ENCODE results near the gene MCCC1. TPM values are rescaled to one million over a fixed set of nuclear protein-coding genes. Genes with fewer than 3 reads are reported as not detected.

Gene MCCC1
- total RNA-seq, 2 donors from 2014 or later = 34.7 to 34.8 TPM

DNA sequence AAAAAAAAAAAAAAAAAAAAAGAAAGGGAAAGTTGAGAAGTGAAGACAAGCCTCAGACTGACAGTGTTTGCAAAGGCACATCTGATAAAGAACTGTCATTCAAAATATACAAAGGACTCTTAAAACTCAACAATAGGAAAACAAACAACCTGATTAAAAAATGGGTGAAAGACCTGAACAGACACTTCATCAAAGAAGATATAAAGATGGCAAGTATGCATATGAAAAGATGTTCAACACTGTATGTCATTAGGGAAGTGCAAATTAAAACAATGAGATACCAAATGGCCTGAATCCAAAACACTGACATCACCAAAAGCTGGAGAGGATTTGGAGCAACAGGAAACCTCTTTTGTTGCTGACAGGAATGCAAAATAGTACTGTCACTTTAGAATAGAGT, 48.6 kb downstream of the MCCC1 start:
- Histone ChIP-seq H3K27me3 (ENCODE audit: control insufficient read depth, insufficient read depth, low read length, poor library complexity, severe bottlenecking) (no peaks in the 10 kb centered on the region), H3K36me3 (ENCODE audit: control insufficient read depth, insufficient read depth, low read length) (peaks cover 50% of the 10 kb centered on the region), H3K27ac (ENCODE audit: low read depth, low read length) (no peak overlapping the region), H3K9ac (ENCODE audit: extremely low read depth, low read length, poor library complexity, severe bottlenecking) (no peak overlapping the region), H3K4me3 (ENCODE audit: low read length) (no peak overlapping the region), H3K9me3 (ENCODE audit: control insufficient read depth, low read length) (peaks cover 22% of the 10 kb centered on the region), H3K4me1 (ENCODE audit: control insufficient read depth, insufficient read depth, low read length) (no peaks in the 10 kb centered on the region)
- H3K4me3 Mint-ChIP-seq = no peak overlapping the region
- DNase-seq = no peak
- TF ChIP-seq, protein P1, sequence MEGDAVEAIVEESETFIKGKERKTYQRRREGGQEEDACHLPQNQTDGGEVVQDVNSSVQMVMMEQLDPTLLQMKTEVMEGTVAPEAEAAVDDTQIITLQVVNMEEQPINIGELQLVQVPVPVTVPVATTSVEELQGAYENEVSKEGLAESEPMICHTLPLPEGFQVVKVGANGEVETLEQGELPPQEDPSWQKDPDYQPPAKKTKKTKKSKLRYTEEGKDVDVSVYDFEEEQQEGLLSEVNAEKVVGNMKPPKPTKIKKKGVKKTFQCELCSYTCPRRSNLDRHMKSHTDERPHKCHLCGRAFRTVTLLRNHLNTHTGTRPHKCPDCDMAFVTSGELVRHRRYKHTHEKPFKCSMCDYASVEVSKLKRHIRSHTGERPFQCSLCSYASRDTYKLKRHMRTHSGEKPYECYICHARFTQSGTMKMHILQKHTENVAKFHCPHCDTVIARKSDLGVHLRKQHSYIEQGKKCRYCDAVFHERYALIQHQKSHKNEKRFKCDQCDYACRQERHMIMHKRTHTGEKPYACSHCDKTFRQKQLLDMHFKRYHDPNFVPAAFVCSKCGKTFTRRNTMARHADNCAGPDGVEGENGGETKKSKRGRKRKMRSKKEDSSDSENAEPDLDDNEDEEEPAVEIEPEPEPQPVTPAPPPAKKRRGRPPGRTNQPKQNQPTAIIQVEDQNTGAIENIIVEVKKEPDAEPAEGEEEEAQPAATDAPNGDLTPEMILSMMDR (conservative IDR thresholded peaks at IDR 0.05) = no peak
- H3K4me1 Mint-ChIP-seq = no peaks in the 10 kb centered on the region
- H3K27me3 Mint-ChIP-seq (ENCODE audit: insufficient read depth) = no peaks in the 10 kb centered on the region
- peaks cover 18% of the 10 kb centered on the region for H3K9me3 Mint-ChIP-seq
- H3K27ac Mint-ChIP-seq = no peak overlapping the region
- peaks cover 55% of the 10 kb centered on the region for H3K36me3 Mint-ChIP-seq (ENCODE audit: low read depth)

DNA sequence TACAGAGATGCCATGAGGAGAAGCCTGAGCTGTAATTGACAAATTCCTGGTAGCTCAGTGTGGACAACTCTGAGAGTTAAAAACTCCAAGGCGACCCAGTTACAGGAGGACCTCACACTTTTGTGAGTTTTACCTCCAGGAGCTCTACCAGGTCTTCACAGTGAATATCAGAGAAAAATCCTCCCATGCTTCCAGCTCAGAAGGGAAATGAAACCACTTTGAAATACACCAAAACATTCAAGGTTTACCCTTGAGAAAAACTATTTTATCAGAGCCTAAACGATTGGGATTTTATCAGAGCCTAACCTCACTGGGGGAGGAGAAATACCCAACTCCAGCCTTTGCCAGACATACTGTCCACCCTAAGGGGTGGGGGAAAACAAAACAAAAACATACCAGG, 52.4 kb downstream of the MCCC1 start:
- H3K4me1 ChIP-seq (ENCODE audit: control insufficient read depth, insufficient read depth, low read length) = no peaks in the 10 kb centered on the region
- H3K4me3 ChIP-seq (ENCODE audit: low read length) = no peak overlapping the region
- Mint-ChIP-seq H3K36me3 (ENCODE audit: low read depth) (peaks cover 56% of the 10 kb centered on the region), H3K4me1 (no peaks in the 10 kb centered on the region), H3K27me3 (ENCODE audit: insufficient read depth) (no peaks in the 10 kb centered on the region), H3K4me3 (no peak overlapping the region), H3K9me3 (peaks cover 16% of the 10 kb centered on the region), H3K27ac (no peak overlapping the region)
- no peak overlapping the region for H3K9ac ChIP-seq (ENCODE audit: extremely low read depth, low read length, poor library complexity, severe bottlenecking)
- peaks cover 17% of the 10 kb centered on the region for H3K9me3 ChIP-seq (ENCODE audit: control insufficient read depth, low read length)
- TF ChIP-seq, protein P1 (conservative IDR thresholded peaks at IDR 0.05) = no peak
- H3K27ac ChIP-seq (ENCODE audit: low read depth, low read length) = no peak overlapping the region
- 80 to 94% methylated on average over 1 to 2 of the region's 2 CpGs for WGBS, 2 experiments (ENCODE audit: insufficient coverage in 1 of 2, insufficient read length in 1 of 2)
- DNase-seq = no peak
- peaks cover 55% of the 10 kb centered on the region for H3K36me3 ChIP-seq (ENCODE audit: control insufficient read depth, insufficient read depth, low read length)
- no peaks in the 10 kb centered on the region for H3K27me3 ChIP-seq (ENCODE audit: control insufficient read depth, insufficient read depth, low read length, poor library complexity, severe bottlenecking)

DNA sequence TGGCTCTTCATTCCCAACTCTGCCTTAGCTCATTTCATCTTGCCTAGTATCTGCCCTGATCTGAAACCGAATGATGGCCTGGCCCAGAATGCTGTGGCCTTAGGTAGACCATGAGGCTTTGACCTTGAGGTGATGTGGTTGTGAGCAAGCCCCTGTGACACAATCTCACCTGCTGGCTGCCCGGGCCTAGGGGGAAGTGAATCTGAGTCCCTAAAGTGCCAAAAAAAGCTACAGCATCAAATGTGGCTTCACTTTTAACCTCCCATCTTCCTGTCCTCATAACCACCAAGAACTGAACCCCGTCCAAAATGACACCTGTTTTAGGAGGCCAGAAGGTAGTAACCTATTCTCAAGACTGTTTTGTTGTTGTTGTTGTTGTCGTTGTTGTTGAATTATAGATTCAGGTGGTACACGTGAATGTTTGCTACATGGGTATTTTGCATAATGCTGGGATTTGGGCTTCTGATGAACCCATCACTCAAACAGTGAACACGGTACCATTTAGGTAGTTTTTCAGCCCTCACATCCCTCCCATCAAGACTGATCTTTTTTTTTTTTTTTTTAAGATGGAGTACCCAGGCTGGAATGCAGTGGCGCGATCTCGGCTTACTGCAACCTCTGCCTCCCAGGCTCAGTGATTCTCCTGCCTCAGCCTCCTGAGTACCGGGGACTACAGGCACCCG, 54.6 kb downstream of the MCCC1 start:
- H3K27ac Mint-ChIP-seq = no peak overlapping the region

More for the DNA sequence above, 54.6 kb downstream of the MCCC1 start:
- Histone ChIP-seq H3K4me3 (ENCODE audit: low read length) (no peak overlapping the region), H3K9ac (ENCODE audit: extremely low read depth, low read length, poor library complexity, severe bottlenecking) (no peak overlapping the region), H3K4me1 (ENCODE audit: control insufficient read depth, insufficient read depth, low read length) (no peaks in the 10 kb centered on the region), H3K9me3 (ENCODE audit: control insufficient read depth, low read length) (no peaks in the 10 kb centered on the region), H3K36me3 (ENCODE audit: control insufficient read depth, insufficient read depth, low read length) (peaks cover 52% of the 10 kb centered on the region), H3K27me3 (ENCODE audit: control insufficient read depth, insufficient read depth, low read length, poor library complexity, severe bottlenecking) (no peaks in the 10 kb centered on the region), H3K27ac (ENCODE audit: low read depth, low read length) (no peak overlapping the region)
- 70 to 80% methylated on average over 2 to 11 of the region's 11 CpGs for WGBS, 2 experiments (ENCODE audit: insufficient coverage in 1 of 2, insufficient read length in 1 of 2)
- no peak overlapping the region for H3K4me3 Mint-ChIP-seq
- H3K9me3 Mint-ChIP-seq = no peaks in the 10 kb centered on the region
- H3K36me3 Mint-ChIP-seq (ENCODE audit: low read depth) = peaks cover 53% of the 10 kb centered on the region
- no peak for DNase-seq
- H3K4me1 Mint-ChIP-seq = no peaks in the 10 kb centered on the region
- H3K27me3 Mint-ChIP-seq (ENCODE audit: insufficient read depth) = no peaks in the 10 kb centered on the region
- TF ChIP-seq, protein P1 (conservative IDR thresholded peaks at IDR 0.05) = no peak

Data from endodermal cell (in vitro differentiated cells).